H1 (cell line): Measurements from ENCODE around the gene SMARCA1. TPM values are rescaled to one million over a fixed set of nuclear protein-coding genes. Genes with fewer than 3 reads are reported as not detected.

Experiments
- CBX5 ChIP-seq: fragments of 300-800, 300-1000 bp; sonication (generic); IDR thresholded peaks from 2 replicates; pipeline ENCODE4 v1.7.1; 2016; ENCODE audit warnings: antibody characterized with exemption, low read length, low read depth
- HDAC2 ChIP-seq, 2 experiments: fragments of 300-600 bp in 1 of 2; sonication (generic) in 1 of 2; IDR thresholded peaks; 2 replicates each; pipeline ENCODE4 v1.6.1; 2011 to 2012; ENCODE audit warnings: low read depth in 2 of 2, low read length in 2 of 2, mild to moderate bottlenecking in 2 of 2, moderate library complexity in 2 of 2, borderline replicate concordance in 1 of 2, inconsistent platforms in 1 of 2
- JUND ChIP-seq: IDR thresholded peaks from 2 replicates; pipeline ENCODE4 v1.6.1; 2011; ENCODE audit warnings: mild to moderate bottlenecking, improper control_type of control experiment, low read length
- MAX ChIP-seq: IDR thresholded peaks from 2 replicates; pipeline ENCODE4 v1.6.1; 2012; ENCODE audit warnings: inconsistent platforms
- POLR2AphosphoS5 ChIP-seq: IDR thresholded peaks from 2 replicates; pipeline ENCODE4 v1.6.1; 2011; ENCODE audit warnings: low read depth, low read length
- RBBP5 ChIP-seq: IDR thresholded peaks from 2 replicates; pipeline ENCODE4 v1.7.1; 2012; ENCODE audit warnings: low read depth, mild to moderate bottlenecking, inconsistent platforms, low read length, moderate library complexity, borderline replicate concordance
- SIN3A ChIP-seq, 2 experiments: IDR thresholded peaks in 1 of 2; conservative IDR thresholded peaks in 1 of 2; 2 replicates each; pipeline ENCODE4 v1.6.1; 2011 to 2012; ENCODE audit warnings: low read length in 2 of 2, improper control_type of control experiment in 1 of 2, low read depth in 1 of 2, mild to moderate bottlenecking in 1 of 2
- SP4 ChIP-seq: IDR thresholded peaks from 2 replicates; pipeline ENCODE4 v1.6.1; 2012; ENCODE audit warnings: low read length, inconsistent platforms
- polyA plus RNA-seq, 7 experiments: library from polyadenylated mRNA; depleted of rRNA in 3 of 7; stranded (reverse) in 5 of 7; unstranded in 2 of 7; fragments of >200 nt in 5 of 7; fragments of 200-250 nt in 2 of 7; gene quantifications; 1 replicate in 5 of 7; 2 replicates in 1 of 7; 4 replicates in 1 of 7; pipeline versions ENCODE4 v1.2.1 to v1.2.3, GENCODE V29; 2011 to 2013; ENCODE audit warnings: missing spikeins in 2 of 7, mixed read lengths in 2 of 7
- total RNA-seq: library from RNA; stranded (reverse); fragmentation: NEBNext Ultra II Directional; extraction: Animal tissue kit (Norgen Biotek cat#: 25700); gene quantifications from 2 replicates; pipeline ENCODE4 v1.2.1, GENCODE V29; 2021
- TF ChIP-seq, protein P1 (sequence below): fragments of 300-600 bp; sonication (generic); IDR thresholded peaks from 2 replicates; pipeline ENCODE4 v1.7.1; 2012; ENCODE audit warnings: low read length, moderate library complexity, mild to moderate bottlenecking, inconsistent platforms; ENCODE audit not compliant: insufficient replicate concordance
- TF ChIP-seq, protein P2 (sequence below): IDR thresholded peaks from 2 replicates; pipeline ENCODE4 v1.6.1; 2011; ENCODE audit warnings: low read depth, mild to moderate bottlenecking, low read length; ENCODE audit not compliant: insufficient read depth

Gene SMARCA1
- total and polyA plus RNA-seq, 2 of the 8 experiments (the other 6 are each of a cell fraction or from before 2014, with no cell fraction given), result 13.1 to 54.4 TPM

GRCh38 chrX:129566073-129566472 is 42.8 kb upstream of the SMARCA1 start (continued):
- TF ChIP-seq, protein P1, sequence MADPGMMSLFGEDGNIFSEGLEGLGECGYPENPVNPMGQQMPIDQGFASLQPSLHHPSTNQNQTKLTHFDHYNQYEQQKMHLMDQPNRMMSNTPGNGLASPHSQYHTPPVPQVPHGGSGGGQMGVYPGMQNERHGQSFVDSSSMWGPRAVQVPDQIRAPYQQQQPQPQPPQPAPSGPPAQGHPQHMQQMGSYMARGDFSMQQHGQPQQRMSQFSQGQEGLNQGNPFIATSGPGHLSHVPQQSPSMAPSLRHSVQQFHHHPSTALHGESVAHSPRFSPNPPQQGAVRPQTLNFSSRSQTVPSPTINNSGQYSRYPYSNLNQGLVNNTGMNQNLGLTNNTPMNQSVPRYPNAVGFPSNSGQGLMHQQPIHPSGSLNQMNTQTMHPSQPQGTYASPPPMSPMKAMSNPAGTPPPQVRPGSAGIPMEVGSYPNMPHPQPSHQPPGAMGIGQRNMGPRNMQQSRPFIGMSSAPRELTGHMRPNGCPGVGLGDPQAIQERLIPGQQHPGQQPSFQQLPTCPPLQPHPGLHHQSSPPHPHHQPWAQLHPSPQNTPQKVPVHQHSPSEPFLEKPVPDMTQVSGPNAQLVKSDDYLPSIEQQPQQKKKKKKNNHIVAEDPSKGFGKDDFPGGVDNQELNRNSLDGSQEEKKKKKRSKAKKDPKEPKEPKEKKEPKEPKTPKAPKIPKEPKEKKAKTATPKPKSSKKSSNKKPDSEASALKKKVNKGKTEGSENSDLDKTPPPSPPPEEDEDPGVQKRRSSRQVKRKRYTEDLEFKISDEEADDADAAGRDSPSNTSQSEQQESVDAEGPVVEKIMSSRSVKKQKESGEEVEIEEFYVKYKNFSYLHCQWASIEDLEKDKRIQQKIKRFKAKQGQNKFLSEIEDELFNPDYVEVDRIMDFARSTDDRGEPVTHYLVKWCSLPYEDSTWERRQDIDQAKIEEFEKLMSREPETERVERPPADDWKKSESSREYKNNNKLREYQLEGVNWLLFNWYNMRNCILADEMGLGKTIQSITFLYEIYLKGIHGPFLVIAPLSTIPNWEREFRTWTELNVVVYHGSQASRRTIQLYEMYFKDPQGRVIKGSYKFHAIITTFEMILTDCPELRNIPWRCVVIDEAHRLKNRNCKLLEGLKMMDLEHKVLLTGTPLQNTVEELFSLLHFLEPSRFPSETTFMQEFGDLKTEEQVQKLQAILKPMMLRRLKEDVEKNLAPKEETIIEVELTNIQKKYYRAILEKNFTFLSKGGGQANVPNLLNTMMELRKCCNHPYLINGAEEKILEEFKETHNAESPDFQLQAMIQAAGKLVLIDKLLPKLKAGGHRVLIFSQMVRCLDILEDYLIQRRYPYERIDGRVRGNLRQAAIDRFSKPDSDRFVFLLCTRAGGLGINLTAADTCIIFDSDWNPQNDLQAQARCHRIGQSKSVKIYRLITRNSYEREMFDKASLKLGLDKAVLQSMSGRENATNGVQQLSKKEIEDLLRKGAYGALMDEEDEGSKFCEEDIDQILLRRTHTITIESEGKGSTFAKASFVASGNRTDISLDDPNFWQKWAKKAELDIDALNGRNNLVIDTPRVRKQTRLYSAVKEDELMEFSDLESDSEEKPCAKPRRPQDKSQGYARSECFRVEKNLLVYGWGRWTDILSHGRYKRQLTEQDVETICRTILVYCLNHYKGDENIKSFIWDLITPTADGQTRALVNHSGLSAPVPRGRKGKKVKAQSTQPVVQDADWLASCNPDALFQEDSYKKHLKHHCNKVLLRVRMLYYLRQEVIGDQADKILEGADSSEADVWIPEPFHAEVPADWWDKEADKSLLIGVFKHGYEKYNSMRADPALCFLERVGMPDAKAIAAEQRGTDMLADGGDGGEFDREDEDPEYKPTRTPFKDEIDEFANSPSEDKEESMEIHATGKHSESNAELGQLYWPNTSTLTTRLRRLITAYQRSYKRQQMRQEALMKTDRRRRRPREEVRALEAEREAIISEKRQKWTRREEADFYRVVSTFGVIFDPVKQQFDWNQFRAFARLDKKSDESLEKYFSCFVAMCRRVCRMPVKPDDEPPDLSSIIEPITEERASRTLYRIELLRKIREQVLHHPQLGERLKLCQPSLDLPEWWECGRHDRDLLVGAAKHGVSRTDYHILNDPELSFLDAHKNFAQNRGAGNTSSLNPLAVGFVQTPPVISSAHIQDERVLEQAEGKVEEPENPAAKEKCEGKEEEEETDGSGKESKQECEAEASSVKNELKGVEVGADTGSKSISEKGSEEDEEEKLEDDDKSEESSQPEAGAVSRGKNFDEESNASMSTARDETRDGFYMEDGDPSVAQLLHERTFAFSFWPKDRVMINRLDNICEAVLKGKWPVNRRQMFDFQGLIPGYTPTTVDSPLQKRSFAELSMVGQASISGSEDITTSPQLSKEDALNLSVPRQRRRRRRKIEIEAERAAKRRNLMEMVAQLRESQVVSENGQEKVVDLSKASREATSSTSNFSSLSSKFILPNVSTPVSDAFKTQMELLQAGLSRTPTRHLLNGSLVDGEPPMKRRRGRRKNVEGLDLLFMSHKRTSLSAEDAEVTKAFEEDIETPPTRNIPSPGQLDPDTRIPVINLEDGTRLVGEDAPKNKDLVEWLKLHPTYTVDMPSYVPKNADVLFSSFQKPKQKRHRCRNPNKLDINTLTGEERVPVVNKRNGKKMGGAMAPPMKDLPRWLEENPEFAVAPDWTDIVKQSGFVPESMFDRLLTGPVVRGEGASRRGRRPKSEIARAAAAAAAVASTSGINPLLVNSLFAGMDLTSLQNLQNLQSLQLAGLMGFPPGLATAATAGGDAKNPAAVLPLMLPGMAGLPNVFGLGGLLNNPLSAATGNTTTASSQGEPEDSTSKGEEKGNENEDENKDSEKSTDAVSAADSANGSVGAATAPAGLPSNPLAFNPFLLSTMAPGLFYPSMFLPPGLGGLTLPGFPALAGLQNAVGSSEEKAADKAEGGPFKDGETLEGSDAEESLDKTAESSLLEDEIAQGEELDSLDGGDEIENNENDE, result no peak
- TF ChIP-seq, protein P2, sequence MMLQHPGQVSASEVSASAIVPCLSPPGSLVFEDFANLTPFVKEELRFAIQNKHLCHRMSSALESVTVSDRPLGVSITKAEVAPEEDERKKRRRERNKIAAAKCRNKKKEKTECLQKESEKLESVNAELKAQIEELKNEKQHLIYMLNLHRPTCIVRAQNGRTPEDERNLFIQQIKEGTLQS, result no peak
- TF ChIP-seq JUND (no peak), CBX5 (no peak), SP4 (no peak), MAX (no peak), POLR2AphosphoS5 (no peak), RBBP5 (no peak), HDAC2 (IDR thresholded peaks at IDR 0.05; ENCODE audit: borderline replicate concordance in 1 of 2, low read depth in 2 of 2, low read length in 2 of 2) (no peak), SIN3A (conservative IDR thresholded peaks at IDR 0.05 in 1 of 2, IDR thresholded peaks at IDR 0.05 in 1 of 2; ENCODE audit: low read depth in 1 of 2, low read length in 2 of 2) (no peak)
- TF ChIP-seq, all 59 proteins: peak for 0
